Naive B cell (primary cell): ENCODE measurements around the gene UBE2S. TPM values are rescaled to one million over a fixed set of nuclear protein-coding genes. Genes with fewer than 3 reads are reported as not detected.
"Not testable (repeated sequence)": the region's sequence is repeated elsewhere in the genome, so short reads cannot be mapped to it uniquely, and the experiment has no call there.

ENCODE experiments used
- ATAC-seq, 2 donors: fragments of 150-1000 bp; cut with Tn5 transposase; 2 replicates each; pipeline ENCODE4 v1.10.0; 2021; ENCODE audit warnings: low read depth in 2 of 2, mild to moderate bottlenecking in 2 of 2, moderate library complexity in 2 of 2
- DNase-seq: peaks from one replicate; pipeline ENCODE4 v3.0.0; 2022
- H3K27ac Mint-ChIP-seq, 6 donors: one replicate each; pipeline ENCODE4 v1.8.0; 2020 to 2022; ENCODE audit warnings: mild to moderate bottlenecking in 6 of 6, mixed read lengths in 6 of 6, moderate library complexity in 5 of 6, inconsistent platforms in 2 of 6
- H3K27me3 Mint-ChIP-seq, 3 donors: one replicate each; pipeline ENCODE4 v1.8.0; 2021 to 2022; ENCODE audit warnings: mixed read lengths in 3 of 3, mild to moderate bottlenecking in 1 of 3
- H3K36me3 Mint-ChIP-seq, 2 donors: one replicate each; pipeline ENCODE4 v1.8.0; 2020 to 2022; ENCODE audit warnings: mixed read lengths in 2 of 2, inconsistent platforms in 1 of 2, mild to moderate bottlenecking in 1 of 2
- H3K4me1 Mint-ChIP-seq, 3 donors: one replicate each; pipeline ENCODE4 v1.8.0; 2020 to 2022; ENCODE audit warnings: mixed read lengths in 3 of 3, inconsistent platforms in 1 of 3, mild to moderate bottlenecking in 1 of 3, moderate library complexity in 1 of 3
- H3K4me3 Mint-ChIP-seq, 8 donors: one replicate each; pipeline ENCODE4 v1.8.0; 2020 to 2022; ENCODE audit warnings: mild to moderate bottlenecking in 8 of 8, mixed read lengths in 8 of 8, moderate library complexity in 8 of 8, inconsistent platforms in 2 of 8
- H3K9me3 Mint-ChIP-seq, 7 donors: one replicate each; pipeline ENCODE4 v1.8.0; 2020 to 2022; ENCODE audit warnings: mixed read lengths in 7 of 7, mild to moderate bottlenecking in 5 of 7, inconsistent platforms in 2 of 7, moderate library complexity in 1 of 7
- polyA plus RNA-seq, 6 donors: library from polyadenylated mRNA; unstranded; fragments of 300-500 nt; fragmentation: Illumina TruSeq; gene quantifications; one replicate each; pipeline ENCODE4 v1.2.3, GENCODE V29; 2021; ENCODE audit warnings: low read depth in 6 of 6

The UBE2S gene
- polyA plus RNA-seq, 6 donors from 2014 or later, result 18.8 to 41.3 (median 30.6) TPM

GRCh38 chr19:55408533-55408872 lies 915 bp upstream of the UBE2S start:
- ATAC-seq (no peak), DNase-seq (no peak)
- peaks cover 19 to 31% (median 20%) of the 10 kb centered on the region in 3 donors for H3K4me1 Mint-ChIP-seq
- no peaks in the 10 kb centered on the region for H3K27me3 Mint-ChIP-seq
- peak overlapping the region; percentile 98 to 100 (median 100) for H3K27ac Mint-ChIP-seq
- peaks cover 8 to 20% of the 10 kb centered on the region in 2 donors for H3K36me3 Mint-ChIP-seq
- peaks cover 2 to 11% (median 8%) of the 10 kb centered on the region in 7 donors for H3K9me3 Mint-ChIP-seq
- H3K4me3 Mint-ChIP-seq, result peak overlapping the region; percentile 91 to 99 (median 94)

- no peaks in the 10 kb centered on the region for H3K27me3 Mint-ChIP-seq
- DNase-seq (peak; percentile 98), ATAC-seq (peak; percentile 83 to 87)
- peaks cover 8 to 25% of the 10 kb centered on the region in 2 donors for H3K36me3 Mint-ChIP-seq
- H3K4me1 Mint-ChIP-seq, result peaks cover 20 to 31% (median 23%) of the 10 kb centered on the region in 3 donors
- peaks cover 2 to 11% (median 8%) of the 10 kb centered on the region in 7 donors for H3K9me3 Mint-ChIP-seq
- H3K27ac Mint-ChIP-seq, result peak overlapping the region; percentile 98 to 100 (median 100)
- H3K4me3 Mint-ChIP-seq, result peak overlapping the region; percentile 91 to 99 (median 94)
These were observed 378 bp upstream of the UBE2S start for GRCh38 chr19:55407800-55408532.

- Mint-ChIP-seq H3K27me3 (no peaks in the 10 kb centered on the region), H3K9me3 (peaks cover 2 to 11% (median 8%) of the 10 kb centered on the region in 7 donors), H3K27ac (peak overlapping the region; percentile 76 to 99 (median 94)), H3K4me1 (peaks cover 20 to 31% (median 23%) of the 10 kb centered on the region in 3 donors), H3K36me3 (peaks cover 10 to 26% of the 10 kb centered on the region in 2 donors), H3K4me3 (peak overlapping the region; percentile 78 to 99 (median 91))
- DNase-seq (no peak), ATAC-seq (no peak)
These were observed 600 bp downstream of the UBE2S start for GRCh38 chr19:55406826-55407549.

- Mint-ChIP-seq H3K4me3 (peak overlapping the region; percentile 78 to 92 (median 88)), H3K9me3 (peaks cover 2 to 11% (median 8%) of the 10 kb centered on the region in 7 donors), H3K36me3 (peaks cover 12 to 26% of the 10 kb centered on the region in 2 donors), H3K27me3 (no peaks in the 10 kb centered on the region), H3K4me1 (peaks cover 20 to 31% (median 26%) of the 10 kb centered on the region in 3 donors), H3K27ac (peak overlapping the region; percentile 76 to 99 (median 94))
- ATAC-seq, result no peak
- no peak for DNase-seq
These were observed 1.3 kb downstream of the UBE2S start for GRCh38 chr19:55406091-55406825.

- H3K27me3 Mint-ChIP-seq, result no peaks in the 10 kb centered on the region
- DNase-seq (no peak), ATAC-seq (no peak)
- peak overlapping the region in 5 of 6 donors; percentile 28 to 94 (median 91) for H3K27ac Mint-ChIP-seq
- peaks cover 2 to 11% (median 6%) of the 10 kb centered on the region in 7 donors for H3K9me3 Mint-ChIP-seq
- peak overlapping the region in 6 of 8 donors; percentile 78 to 92 (median 86) for H3K4me3 Mint-ChIP-seq
- H3K4me1 Mint-ChIP-seq, result peaks cover 20 to 31% (median 26%) of the 10 kb centered on the region in 3 donors
- H3K36me3 Mint-ChIP-seq, result peaks cover 12 to 26% of the 10 kb centered on the region in 2 donors
These were observed 1.9 kb downstream of the UBE2S start for GRCh38 chr19:55405638-55406037.

GRCh38 chr19:55402509-55402908 lies 5.1 kb downstream of the UBE2S start:
- DNase-seq (no peak), ATAC-seq (no peak)
- Mint-ChIP-seq H3K27me3 (no peaks in the 10 kb centered on the region), H3K9me3 (no peaks in the 10 kb centered on the region), H3K36me3 (peaks cover 12 to 24% of the 10 kb centered on the region in 2 donors), H3K4me1 (peaks cover 17 to 22% (median 18%) of the 10 kb centered on the region in 3 donors), H3K4me3 (peak overlapping the region in 1 of 8 donors; percentile 30), H3K27ac (peak overlapping the region in 1 of 6 donors; percentile 41)

- not testable (repeated sequence) for H3K27me3 Mint-ChIP-seq, DNase-seq, H3K4me3 Mint-ChIP-seq, ATAC-seq, H3K27ac Mint-ChIP-seq, H3K9me3 Mint-ChIP-seq
- H3K4me1 Mint-ChIP-seq, result peaks cover 12 to 17% (median 13%) of the 10 kb centered on the region in 3 donors
- H3K36me3 Mint-ChIP-seq, result peaks cover 12 to 17% of the 10 kb centered on the region in 2 donors
These were observed 6.2 kb downstream of the UBE2S start for GRCh38 chr19:55401390-55401789.

- no peaks in the 10 kb centered on the region for H3K9me3 Mint-ChIP-seq
- H3K4me3 Mint-ChIP-seq, result peak overlapping the region in 2 of 8 donors; percentile 3 to 53
- H3K27ac Mint-ChIP-seq, result no peak overlapping the region
- DNase-seq (no peak), ATAC-seq (no peak)
- H3K36me3 Mint-ChIP-seq, result peaks cover 6 to 8% of the 10 kb centered on the region in 2 donors
- H3K27me3 Mint-ChIP-seq, result no peaks in the 10 kb centered on the region
- H3K4me1 Mint-ChIP-seq, result peaks cover 3 to 8% (median 4%) of the 10 kb centered on the region in 3 donors
These were observed 7.1 kb downstream of the UBE2S start for GRCh38 chr19:55400281-55401087.

GRCh38 chr19:55398200-55398925 lies 9.2 kb downstream of the UBE2S start:
- DNase-seq (no peak), ATAC-seq (no peak)
- no peaks in the 10 kb centered on the region for H3K9me3 Mint-ChIP-seq
- H3K4me1 Mint-ChIP-seq, result peaks cover 0 to 6% (median 2%) of the 10 kb centered on the region in 3 donors
- H3K27ac Mint-ChIP-seq, result peak overlapping the region in 2 of 6 donors; percentile 49 to 52
- peak overlapping the region in 1 of 8 donors; percentile 30 for H3K4me3 Mint-ChIP-seq
- no peaks in the 10 kb centered on the region for H3K27me3 Mint-ChIP-seq
- H3K36me3 Mint-ChIP-seq, result peaks cover 4 to 5% of the 10 kb centered on the region in 2 donors

- Mint-ChIP-seq H3K4me3 (peak overlapping the region in 2 of 8 donors; percentile 17 to 41), H3K27me3 (no peaks in the 10 kb centered on the region), H3K9me3 (no peaks in the 10 kb centered on the region), H3K36me3 (peaks cover 0 to 5% of the 10 kb centered on the region in 2 donors), H3K27ac (peak overlapping the region in 3 of 6 donors; percentile 30 to 86 (median 60)), H3K4me1 (peaks cover 27 to 37% (median 30%) of the 10 kb centered on the region in 3 donors)
- no peak for DNase-seq
- ATAC-seq, result no peak
These were observed 14.5 kb downstream of the UBE2S start for GRCh38 chr19:55392820-55393761.
